Brain microvascular endothelial cell (primary cell): ENCODE data around the gene XK.

Experiments used
- DNase-seq: peaks from one replicate; pipeline ENCODE4 v3.0.0-alpha.2; 2020
- H3K27ac ChIP-seq: fragments of 250-450 bp; sonication (Bioruptor Pico); 2 replicates; pipeline ENCODE4 v1.5.1; 2020; ENCODE audit warnings: mild to moderate bottlenecking, moderate library complexity
- H3K27me3 ChIP-seq: fragments of 250-450 bp; sonication (Bioruptor Pico); replicated peaks from 2 replicates; pipeline ENCODE4 v1.5.1; 2020; ENCODE audit warnings: mild to moderate bottlenecking
- H3K36me3 ChIP-seq: fragments of 250-450 bp; sonication (Bioruptor Pico); replicated peaks from 2 replicates; pipeline ENCODE4 v1.5.1; 2020; ENCODE audit warnings: mild to moderate bottlenecking
- H3K4me3 ChIP-seq: 2 replicates; pipeline ENCODE4 v1.5.1; 2011; ENCODE audit warnings: low read depth, mild to moderate bottlenecking, control low read depth, low read length, moderate library complexity
- in situ Hi-C: cut with HindIII; loops from 2 replicates; pipeline ENCODE4 v1.10.0; 2017; ENCODE audit warnings: low sequenced_read_pairs, low pct_ligation_motif_present
- TF ChIP-seq, protein P1 (sequence below): IDR thresholded peaks from 2 replicates; pipeline ENCODE4 v1.5.1; 2011; ENCODE audit warnings: low read depth, mild to moderate bottlenecking, moderate library complexity, low read length, control low read depth, inconsistent platforms; ENCODE audit errors: missing control alignments

The XK gene

DNA sequence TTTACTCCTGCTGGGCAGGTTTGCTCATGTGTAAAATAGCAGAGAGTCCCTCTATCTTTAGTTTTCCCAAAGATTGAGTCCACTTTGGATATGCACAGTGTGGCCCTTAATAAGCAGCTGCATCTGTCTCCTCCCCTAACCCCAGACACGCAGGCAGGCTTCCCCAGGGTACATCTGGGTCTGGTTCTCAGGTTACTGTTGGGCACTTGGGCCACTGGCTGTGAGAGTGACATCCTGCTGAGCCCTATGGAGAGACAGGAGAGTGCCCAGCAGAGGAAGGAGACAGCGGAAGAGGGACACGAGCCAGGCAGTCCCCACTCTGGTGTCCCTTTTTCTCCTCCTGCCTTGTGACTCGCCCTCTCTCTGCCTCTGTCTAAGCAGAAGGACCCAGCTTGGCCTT, 16.0 kb downstream of the XK start:
- DNase-seq, result no peak
- TF ChIP-seq, protein P1, sequence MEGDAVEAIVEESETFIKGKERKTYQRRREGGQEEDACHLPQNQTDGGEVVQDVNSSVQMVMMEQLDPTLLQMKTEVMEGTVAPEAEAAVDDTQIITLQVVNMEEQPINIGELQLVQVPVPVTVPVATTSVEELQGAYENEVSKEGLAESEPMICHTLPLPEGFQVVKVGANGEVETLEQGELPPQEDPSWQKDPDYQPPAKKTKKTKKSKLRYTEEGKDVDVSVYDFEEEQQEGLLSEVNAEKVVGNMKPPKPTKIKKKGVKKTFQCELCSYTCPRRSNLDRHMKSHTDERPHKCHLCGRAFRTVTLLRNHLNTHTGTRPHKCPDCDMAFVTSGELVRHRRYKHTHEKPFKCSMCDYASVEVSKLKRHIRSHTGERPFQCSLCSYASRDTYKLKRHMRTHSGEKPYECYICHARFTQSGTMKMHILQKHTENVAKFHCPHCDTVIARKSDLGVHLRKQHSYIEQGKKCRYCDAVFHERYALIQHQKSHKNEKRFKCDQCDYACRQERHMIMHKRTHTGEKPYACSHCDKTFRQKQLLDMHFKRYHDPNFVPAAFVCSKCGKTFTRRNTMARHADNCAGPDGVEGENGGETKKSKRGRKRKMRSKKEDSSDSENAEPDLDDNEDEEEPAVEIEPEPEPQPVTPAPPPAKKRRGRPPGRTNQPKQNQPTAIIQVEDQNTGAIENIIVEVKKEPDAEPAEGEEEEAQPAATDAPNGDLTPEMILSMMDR, result no peak
- in situ Hi-C loops, result no loop called here
- Histone ChIP-seq H3K36me3 (no peaks in the 10 kb centered on the region), H3K4me3 (no peak overlapping the region), H3K27me3 (no peaks in the 10 kb centered on the region), H3K27ac (no peak overlapping the region)

DNA sequence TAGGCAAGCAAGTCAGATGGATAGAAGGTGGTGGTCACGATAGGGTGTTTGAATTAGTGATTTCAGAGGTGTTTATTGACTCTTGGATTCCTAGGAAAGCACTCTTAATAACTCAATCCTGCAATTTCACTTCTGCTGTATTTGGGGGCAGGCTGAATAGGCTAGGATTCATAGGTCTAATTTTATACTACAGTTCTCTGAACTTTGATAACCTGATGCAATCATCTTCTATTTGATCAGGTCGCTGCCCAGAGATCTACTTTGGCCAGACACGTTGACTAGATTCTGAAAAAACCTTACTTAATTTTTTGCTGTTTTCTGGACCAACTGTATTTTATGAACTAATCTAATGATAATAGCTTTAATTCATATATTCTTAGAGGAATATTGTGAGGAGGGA, 26.4 kb downstream of the XK start:
- in situ Hi-C loops, result no loop called here
- DNase-seq, result no peak
- Histone ChIP-seq H3K4me3 (no peak overlapping the region), H3K36me3 (no peaks in the 10 kb centered on the region), H3K27me3 (no peaks in the 10 kb centered on the region), H3K27ac (no peak overlapping the region)
- TF ChIP-seq, protein P1, result no peak

DNA sequence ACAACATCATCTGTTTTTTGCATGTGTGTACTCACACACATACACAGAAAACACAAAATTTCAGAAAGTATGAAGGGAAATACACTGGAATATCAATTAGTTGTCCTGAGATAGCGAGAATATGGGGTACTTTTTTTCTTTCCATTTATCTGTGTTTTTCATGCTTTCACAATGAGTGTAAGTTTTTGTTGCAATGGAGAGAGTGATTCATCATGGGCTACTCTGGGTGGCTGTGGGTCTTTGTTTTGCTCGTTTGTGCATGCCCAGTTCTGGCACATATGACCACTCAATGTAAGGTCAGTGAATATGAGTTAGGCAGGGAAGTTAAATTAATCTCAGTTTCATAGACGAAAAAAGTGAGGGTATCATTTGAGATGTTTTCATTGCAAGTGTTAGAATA, 26.9 kb downstream of the XK start:
- in situ Hi-C loops, result no loop called here
- TF ChIP-seq, protein P1, result no peak

DNA sequence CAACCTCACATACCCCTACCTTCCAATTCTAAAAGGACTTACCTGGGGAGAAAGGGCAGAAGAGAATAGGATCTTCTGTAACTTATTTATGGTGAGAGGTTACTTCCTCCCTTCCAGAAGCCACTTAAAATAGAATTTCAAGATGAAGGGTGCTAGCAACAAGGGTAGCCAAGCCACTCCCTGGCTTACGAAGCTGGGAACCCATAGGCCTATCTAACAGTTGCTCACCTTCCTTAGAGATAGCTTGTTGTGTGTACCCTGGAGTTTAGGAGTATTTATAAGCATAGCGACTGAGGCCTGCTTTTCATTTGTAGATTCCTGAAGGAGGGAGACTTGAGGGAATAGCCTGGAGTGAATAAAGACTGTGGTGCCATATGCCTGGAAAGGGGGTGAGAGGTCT, 28.9 kb downstream of the XK start:
- in situ Hi-C loops, result no loop called here
- TF ChIP-seq, protein P1, result no peak
- DNase-seq, result no peak
- Histone ChIP-seq H3K27ac (no peak overlapping the region), H3K27me3 (no peaks in the 10 kb centered on the region), H3K36me3 (no peaks in the 10 kb centered on the region), H3K4me3 (no peak overlapping the region)

More for the DNA sequence above, 26.9 kb downstream of the XK start:
- DNase-seq, result peak; percentile 33
- Histone ChIP-seq H3K27ac (no peak overlapping the region), H3K27me3 (no peaks in the 10 kb centered on the region), H3K36me3 (no peaks in the 10 kb centered on the region), H3K4me3 (no peak overlapping the region)

DNA sequence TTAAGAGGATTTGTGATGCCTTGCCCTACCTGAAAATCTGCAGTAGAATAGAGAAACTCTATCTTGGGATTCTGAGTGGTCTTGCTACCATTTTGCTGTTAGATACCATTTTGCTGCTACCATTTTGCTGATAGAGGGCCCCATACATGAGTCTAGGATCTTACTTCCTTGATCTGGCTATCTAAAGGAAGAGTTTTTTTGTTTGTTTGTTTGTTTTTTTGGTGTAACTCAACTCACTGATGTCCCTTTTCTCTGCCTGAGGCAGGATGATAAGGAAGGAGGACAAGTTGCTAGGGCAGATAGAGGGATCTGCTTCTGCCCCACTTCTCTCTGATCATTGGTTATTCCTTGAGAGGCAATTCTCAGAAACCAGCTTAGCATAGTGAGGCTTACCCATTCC, 31.0 kb downstream of the XK start:
- Histone ChIP-seq H3K4me3 (no peak overlapping the region), H3K27ac (no peak overlapping the region), H3K27me3 (no peaks in the 10 kb centered on the region), H3K36me3 (no peaks in the 10 kb centered on the region)
- in situ Hi-C loops, result no loop called here
- DNase-seq, result no peak
- TF ChIP-seq, protein P1, result no peak

DNA sequence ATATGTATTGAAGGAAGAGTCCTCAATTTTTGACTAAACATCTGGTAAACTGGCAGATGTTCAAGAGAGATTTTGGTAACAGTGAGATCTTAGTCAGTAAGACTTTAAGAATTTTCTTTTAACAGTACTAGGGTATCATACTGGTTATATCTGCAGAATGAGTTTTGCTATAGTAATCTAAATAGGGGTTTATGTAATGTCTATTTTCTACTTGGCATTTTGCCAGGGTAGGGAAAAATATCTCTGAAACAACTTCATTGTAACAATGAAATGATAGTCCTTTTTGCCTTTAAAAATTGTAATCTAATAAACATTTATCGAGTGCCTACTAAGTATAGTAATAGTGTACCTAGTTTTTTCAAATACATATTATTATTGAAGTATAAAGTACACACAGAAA, 32.1 kb downstream of the XK start:
- Histone ChIP-seq H3K27me3 (no peaks in the 10 kb centered on the region), H3K36me3 (no peaks in the 10 kb centered on the region), H3K4me3 (no peak overlapping the region), H3K27ac (no peak overlapping the region)
- TF ChIP-seq, protein P1, result no peak
- DNase-seq, result no peak
- in situ Hi-C loops, result no loop called here
